H1 (cell line): ENCODE measurements around the gene TCF25. TPM values are rescaled to one million over a fixed set of nuclear protein-coding genes. Genes with fewer than 3 reads are reported as not detected.

Experiments used
- CTCF ChIA-PET: fragments of 300-600 bp; sonication (Branson Sonifier 250); formaldehyde crosslinking; loops from one replicate; lab custom pipeline; 2021; ENCODE audit not compliant: partially characterized antibody; lab: Charles Lee
- POLR2A ChIA-PET: fragments of 300-600 bp; sonication (Branson Sonifier 250); formaldehyde crosslinking; loops from one replicate; lab custom pipeline; 2021; ENCODE audit warnings: inconsistent platforms; ENCODE audit not compliant: partially characterized antibody; lab: Charles Lee
- DNase-seq, 2 experiments: peaks; one replicate each; pipeline versions ENCODE4 v3.0.0 to v3.0.0-alpha.2; 2010 to 2022; ENCODE audit warnings: low spot score in 2 of 2, low read depth in 1 of 2, mixed read lengths in 1 of 2
- FAIRE-seq: peaks from 2 replicates; lab custom pipeline; 2011; peaks lifted over from hg19 to GRCh38; lab: Jason Lieb, UNC
- H2AFZ ChIP-seq: 2 replicates; pipeline ENCODE4 v1.8.1; 2012; ENCODE audit warnings: low read length, inconsistent platforms
- H2AK5ac ChIP-seq: 2 replicates; pipeline ENCODE4 v1.6.1; 2013; ENCODE audit warnings: low read depth, low read length
- H2BK120ac ChIP-seq: replicated peaks from 2 replicates; pipeline ENCODE3; 2013; ENCODE audit warnings: low read depth, low read length, inconsistent platforms
- H2BK12ac ChIP-seq: 2 replicates; pipeline ENCODE4 v1.6.1; 2013; ENCODE audit warnings: low read depth, low read length
- H2BK15ac ChIP-seq: 2 replicates; pipeline ENCODE4 v1.6.1; 2013; ENCODE audit warnings: low read length
- H2BK20ac ChIP-seq: 2 replicates; pipeline ENCODE4 v1.6.1; 2013; ENCODE audit warnings: low read length
- H2BK5ac ChIP-seq: 2 replicates; pipeline ENCODE4 v1.6.1; 2013; ENCODE audit warnings: low read depth, low read length
- H3K14ac ChIP-seq: 2 replicates; pipeline ENCODE4 v1.6.1; 2013; ENCODE audit warnings: inconsistent platforms; ENCODE audit not compliant: insufficient read length
- H3K18ac ChIP-seq: 2 replicates; pipeline ENCODE4 v1.6.1; 2013; ENCODE audit warnings: low read length; ENCODE audit errors: extremely low read depth
- H3K23ac ChIP-seq: 2 replicates; pipeline ENCODE4 v1.6.1; 2013; ENCODE audit warnings: inconsistent platforms; ENCODE audit not compliant: insufficient read length
- H3K23me2 ChIP-seq: 2 replicates; pipeline ENCODE4 v1.6.1; 2013; ENCODE audit warnings: low read depth, low read length
- H3K27ac ChIP-seq: 2 replicates; pipeline ENCODE4 v1.6.1; 2011; ENCODE audit warnings: low read depth, low read length, inconsistent platforms
- H3K27me3 ChIP-seq, 4 experiments: replicated peaks in 1 of 4; 1 replicate in 1 of 4; 2 replicates in 3 of 4; pipeline versions ENCODE4 v1.6.1 to v1.8.1; 2011 to 2013; ENCODE audit warnings: low read length in 3 of 4, mild to moderate bottlenecking in 3 of 4, inconsistent platforms in 2 of 4, mixed read lengths in 2 of 4, moderate library complexity in 1 of 4; ENCODE audit not compliant: control insufficient read depth in 3 of 4, insufficient read depth in 3 of 4; ENCODE audit errors: extremely low read depth in 1 of 4
- H3K36me3 ChIP-seq, 4 experiments: 2 replicates each; pipeline versions ENCODE4 v1.6.1 to v1.8.1; 2011 to 2013; ENCODE audit warnings: mild to moderate bottlenecking in 4 of 4, low read length in 3 of 4, moderate library complexity in 2 of 4, control low read depth in 1 of 4, inconsistent platforms in 1 of 4; ENCODE audit not compliant: insufficient read depth in 4 of 4, control insufficient read depth in 2 of 4
- H3K4ac ChIP-seq: replicated peaks from 2 replicates; pipeline ENCODE3; 2013; ENCODE audit warnings: low read length, low read depth, mixed read lengths, inconsistent platforms; ENCODE audit not compliant: insufficient read length
- H3K4me1 ChIP-seq, 4 experiments: replicated peaks in 1 of 4; 1 replicate in 1 of 4; 2 replicates in 3 of 4; pipeline versions ENCODE4 v1.6.1 to v1.8.1; 2011 to 2013; ENCODE audit warnings: low read length in 3 of 4, inconsistent platforms in 2 of 4, mixed read lengths in 1 of 4; ENCODE audit not compliant: insufficient read depth in 4 of 4, control insufficient read depth in 3 of 4
- H3K4me2 ChIP-seq, 2 experiments: 2 replicates each; pipeline versions ENCODE4 v1.6.1 to v1.8.1; 2011 to 2013; ENCODE audit warnings: low read depth in 2 of 2, low read length in 2 of 2, control low read depth in 1 of 2, inconsistent platforms in 1 of 2, mild to moderate bottlenecking in 1 of 2; ENCODE audit not compliant: insufficient read depth in 1 of 2
- H3K4me3 ChIP-seq, 4 experiments: fragments of 200-600, 300-600 bp in 1 of 4; sonication (generic), shearing (Covaris generic), sonication (Bioruptor Twin) in 1 of 4; 2 replicates each; pipeline versions ENCODE4 v1.5.1 to v1.8.1; 2011 to 2016; ENCODE audit warnings: low read length in 4 of 4, low read depth in 3 of 4, control low read depth in 2 of 4, inconsistent platforms in 2 of 4, mild to moderate bottlenecking in 2 of 4, mixed read lengths in 1 of 4, moderate library complexity in 1 of 4; ENCODE audit not compliant: insufficient read depth in 2 of 4; ENCODE audit errors: extremely low read depth in 1 of 4
- H3K56ac ChIP-seq: replicated peaks from 2 replicates; pipeline ENCODE3; 2013; ENCODE audit warnings: low read depth, mild to moderate bottlenecking, mixed read lengths, low read length, inconsistent platforms; ENCODE audit not compliant: insufficient read length
- H3K79me1 ChIP-seq: 2 replicates; pipeline ENCODE4 v1.6.1; 2013; ENCODE audit warnings: low read depth, low read length, control low read depth
- H3K79me2 ChIP-seq, 2 experiments: 2 replicates each; pipeline versions ENCODE4 v1.6.1 to v1.8.1; 2012 to 2013; ENCODE audit warnings: low read length in 2 of 2, mild to moderate bottlenecking in 2 of 2, inconsistent platforms in 1 of 2; ENCODE audit not compliant: insufficient read depth in 2 of 2, control insufficient read depth in 1 of 2
- H3K9ac ChIP-seq, 4 experiments: replicated peaks in 1 of 4; 1 replicate in 1 of 4; 2 replicates in 3 of 4; pipeline versions ENCODE4 v1.6.1 to v1.8.1; 2011 to 2013; ENCODE audit warnings: low read depth in 3 of 4, low read length in 3 of 4, control low read depth in 2 of 4, mild to moderate bottlenecking in 2 of 4, moderate library complexity in 2 of 4, inconsistent platforms in 1 of 4; ENCODE audit errors: extremely low read depth in 1 of 4
- H3K9me3 ChIP-seq, 2 experiments: 2 replicates each; pipeline versions ENCODE4 v1.6.1 to v1.8.1; 2012 to 2013; ENCODE audit warnings: mild to moderate bottlenecking in 2 of 2, moderate library complexity in 2 of 2, control low read depth in 1 of 2, inconsistent platforms in 1 of 2, low read depth in 1 of 2, low read length in 1 of 2, mixed read lengths in 1 of 2; ENCODE audit not compliant: insufficient read depth in 2 of 2
- H4K20me1 ChIP-seq, 2 experiments: replicated peaks in 1 of 2; 2 replicates each; pipeline versions ENCODE3 to v1.8.1; 2011 to 2013; ENCODE audit warnings: inconsistent platforms in 2 of 2, low read length in 2 of 2, mild to moderate bottlenecking in 1 of 2; ENCODE audit not compliant: insufficient read depth in 2 of 2, control insufficient read depth in 1 of 2
- H4K5ac ChIP-seq: 2 replicates; pipeline ENCODE4 v1.6.1; 2013; ENCODE audit warnings: low read length, low read depth, mixed read lengths, inconsistent platforms; ENCODE audit not compliant: insufficient read length
- H4K8ac ChIP-seq: 2 replicates; pipeline ENCODE4 v1.8.0; 2013; ENCODE audit warnings: mild to moderate bottlenecking, moderate library complexity, low read length, inconsistent platforms; ENCODE audit not compliant: insufficient read depth; ENCODE audit errors: extremely low read depth
- H4K91ac ChIP-seq: replicated peaks from 2 replicates; pipeline ENCODE3; 2013; ENCODE audit warnings: low read length, mixed read lengths, inconsistent platforms; ENCODE audit not compliant: insufficient read length
- CBX8 ChIP-seq: fragments of 300-800, 300-1000 bp; sonication (generic); IDR thresholded peaks from 2 replicates; pipeline ENCODE4 v1.7.1; 2016; ENCODE audit warnings: low read depth, low read length, borderline replicate concordance
- CREB1 ChIP-seq: IDR thresholded peaks from 2 replicates; pipeline ENCODE4 v1.6.1; 2012; ENCODE audit warnings: inconsistent platforms
- POLR2A ChIP-seq, 2 experiments: IDR thresholded peaks; 1 replicate in 1 of 2; 2 replicates in 1 of 2; pipeline ENCODE4 v1.6.1; 2011; ENCODE audit warnings: low read depth in 2 of 2, low read length in 2 of 2, mild to moderate bottlenecking in 2 of 2; ENCODE audit errors: control extremely low read depth in 1 of 2
- SAP30 ChIP-seq: fragments of 300-600 bp; sonication (generic); IDR thresholded peaks from 2 replicates; pipeline ENCODE4 v1.7.1; 2012; ENCODE audit warnings: low read length, moderate library complexity, mild to moderate bottlenecking, inconsistent platforms; ENCODE audit not compliant: insufficient read depth, insufficient replicate concordance
- SRF ChIP-seq: IDR thresholded peaks from 2 replicates; pipeline ENCODE4 v1.6.1; 2011; ENCODE audit warnings: mild to moderate bottlenecking, low read depth, low read length, moderate library complexity
- TCF12 ChIP-seq: IDR thresholded peaks from 2 replicates; pipeline ENCODE4 v1.6.1; 2011; ENCODE audit warnings: low read depth, mild to moderate bottlenecking, low read length
- WGBS, 2 experiments: shearing (Covaris generic) in 1 of 2; methylation state at CpG; one replicate each; pipeline versions ENCODE4 v1.1.6 to v1.1.7; 2013 to 2015; ENCODE audit warnings: low lambda C conversion rate in 2 of 2, mixed read lengths in 2 of 2, inconsistent platforms in 1 of 2, low coverage in 1 of 2, missing lambda C conversion rate in 1 of 2; ENCODE audit not compliant: insufficient replicate concordance in 2 of 2, insufficient coverage in 1 of 2, insufficient read length in 1 of 2; ENCODE audit errors: extremely low coverage in 1 of 2, missing lambda C conversion rate in 1 of 2; 5-methylcytosine and 5-hydroxymethylcytosine counted together
- polyA plus RNA-seq, 7 experiments: library from polyadenylated mRNA; depleted of rRNA in 3 of 7; stranded (reverse) in 5 of 7; unstranded in 2 of 7; fragments of >200 nt in 5 of 7; fragments of 200-250 nt in 2 of 7; gene quantifications; 1 replicate in 5 of 7; 2 replicates in 1 of 7; 4 replicates in 1 of 7; pipeline versions ENCODE4 v1.2.1 to v1.2.3, GENCODE V29; 2011 to 2013; ENCODE audit warnings: missing spikeins in 2 of 7, mixed read lengths in 2 of 7
- total RNA-seq: library from RNA; stranded (reverse); fragmentation: NEBNext Ultra II Directional; extraction: Animal tissue kit (Norgen Biotek cat#: 25700); gene quantifications from 2 replicates; pipeline ENCODE4 v1.2.1, GENCODE V29; 2021
- TF ChIP-seq, protein P1 (sequence below): IDR thresholded peaks from 2 replicates; pipeline ENCODE4 v1.6.1; 2011; ENCODE audit warnings: low read depth, mild to moderate bottlenecking, low read length; ENCODE audit not compliant: insufficient read depth

The TCF25 gene
- total and polyA plus RNA-seq, 2 of the 8 experiments (the other 6 are each of a cell fraction or from before 2014, with no cell fraction given): 78.1 to 102 TPM

- Histone ChIP-seq H3K14ac (no peak overlapping the region), H3K27ac (no peak overlapping the region), H2BK12ac (no peak overlapping the region), H3K18ac (no peak overlapping the region), H3K79me2 (no peaks in the 10 kb centered on the region), H4K8ac (no peak overlapping the region), H4K5ac (no peak overlapping the region), H2BK20ac (no peak overlapping the region), H3K4ac (no peak overlapping the region), H2BK5ac (no peak overlapping the region), H3K9ac (no peak overlapping the region), H3K27me3 (no peaks in the 10 kb centered on the region; a peak in 1 of 7 replicates), H3K23me2 (peaks cover 2% of the 10 kb centered on the region; the same call in 1 of the 2 replicates), H2BK120ac (no peak overlapping the region), H3K79me1 (no peaks in the 10 kb centered on the region), H4K91ac (no peak overlapping the region), H3K23ac (no peak overlapping the region), H4K20me1 (peaks cover 0 to 4% of the 10 kb centered on the region in 2 experiments), H2AK5ac (no peak overlapping the region), H3K56ac (no peak overlapping the region), H3K4me2 (no peak overlapping the region), H2AFZ (no peak overlapping the region), H3K9me3 (peaks cover 0 to 8% of the 10 kb centered on the region in 2 experiments; a peak in 1 of 4 replicates), H2BK15ac (no peak overlapping the region), H3K4me3 (no peak overlapping the region), H3K36me3 (peaks cover 0 to 6% (median 1%) of the 10 kb centered on the region in 4 experiments; a peak in 3 of 8 replicates), H3K4me1 (peaks cover 0 to 3% (median under 1%) of the 10 kb centered on the region in 4 experiments; a peak in 4 of 7 replicates)
- POLR2A ChIA-PET: interaction anchor here (1.0 to 6.5 kb wide), 3 partner anchors 10 to 38 kb away, joined by 3 to 71 read pairs (median 3); partner anchors contain the start of gene TUBB3
- FAIRE-seq (no peak), DNase-seq (no peak)
- TF ChIP-seq SAP30: no peak
- TF ChIP-seq TCF12: no peak
- no peak for TF ChIP-seq CREB1
- TF ChIP-seq, protein P1, sequence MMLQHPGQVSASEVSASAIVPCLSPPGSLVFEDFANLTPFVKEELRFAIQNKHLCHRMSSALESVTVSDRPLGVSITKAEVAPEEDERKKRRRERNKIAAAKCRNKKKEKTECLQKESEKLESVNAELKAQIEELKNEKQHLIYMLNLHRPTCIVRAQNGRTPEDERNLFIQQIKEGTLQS: no peak
- no peak for TF ChIP-seq SRF
- no peak for TF ChIP-seq CBX8
- TF ChIP-seq POLR2A (IDR thresholded peaks at IDR 0.05; ENCODE audit: control extremely low read depth in 1 of 2, low read depth in 2 of 2, low read length in 2 of 2): no peak
- CTCF ChIA-PET: interaction anchor here (1.5 to 5.9 kb wide), 3 partner anchors 9 to 35 kb away, joined by 3 to 70 read pairs (median 41); partner anchors contain the start of genes MC1R and TUBB3
- 92% methylated on average over 14 of the region's 14 CpGs; no CpG with 5 or more reads in 1 of the 2 experiments for WGBS, 2 experiments
Observed at GRCh38 chr16:89912627-89913026, 39.2 kb downstream of the TCF25 start.
